Sigmoid colon (tissue), 7 donors: Measurements from ENCODE around the gene OR52I1. TPM values are rescaled to one million over a fixed set of nuclear protein-coding genes. Genes with fewer than 3 reads are reported as not detected.

ENCODE experiments used
- DNase-seq: peaks from one replicate; pipeline ENCODE4 v3.0.0-alpha.2; 2019
- H3K27ac ChIP-seq, 4 donors: fragments of 200-600 bp; sonication (generic); one replicate each; pipeline ENCODE4 v1.5.1; 2016 to 2019; ENCODE audit warnings: mild to moderate bottlenecking in 1 of 4
- H3K27me3 ChIP-seq, 3 donors: fragments of 200-600 bp; sonication (generic); one replicate each; pipeline ENCODE4 v1.5.1; 2019; ENCODE audit warnings: mild to moderate bottlenecking in 1 of 3
- H3K36me3 ChIP-seq, 4 donors: fragments of 200-600 bp; sonication (generic); one replicate each; pipeline ENCODE4 v1.5.1; 2016 to 2019
- H3K4me1 ChIP-seq, 4 donors: fragments of 200-600 bp; sonication (generic); one replicate each; pipeline ENCODE4 v1.5.1; 2017 to 2019
- H3K4me3 ChIP-seq, 4 donors: fragments of 200-600 bp; sonication (generic); one replicate each; pipeline ENCODE4 v1.5.1; 2017 to 2019; ENCODE audit warnings: mild to moderate bottlenecking in 2 of 4, moderate library complexity in 1 of 4
- H3K9me3 ChIP-seq, 4 donors: fragments of 200-600 bp in 3 of 4; sonication (generic) in 3 of 4; one replicate each; pipeline versions ENCODE4 v1.5.1 to v1.6.1; 2013 to 2019
- CTCF ChIP-seq, 4 experiments: fragments of 450-650 bp in 3 of 4; fragments of 200-600 bp in 1 of 4; IDR thresholded peaks; one replicate each; pipeline ENCODE4 v1.5.1; 2016 to 2019; ENCODE audit warnings: antibody characterized with exemption in 4 of 4, mild to moderate bottlenecking in 3 of 4, moderate library complexity in 2 of 4
- EP300 ChIP-seq, 4 donors: sonication (generic); formaldehyde crosslinking; IDR thresholded peaks; one replicate each; pipeline ENCODE4 v1.6.1; 2017; ENCODE audit warnings: antibody characterized with exemption in 4 of 4
- POLR2A ChIP-seq, 2 donors: fragments of 450-650 bp; IDR thresholded peaks; one replicate each; pipeline ENCODE4 v1.6.1; 2016; ENCODE audit warnings: antibody characterized with exemption in 2 of 2, mild to moderate bottlenecking in 2 of 2, moderate library complexity in 2 of 2
- POLR2AphosphoS5 ChIP-seq, 4 donors: sonication (generic); formaldehyde crosslinking; IDR thresholded peaks; one replicate each; pipeline ENCODE4 v1.6.1; 2017; ENCODE audit warnings: antibody characterized with exemption in 4 of 4
- WGBS, 2 donors: extraction: QIAGEN DNeasy Blood & Tissue Kit; methylation state at CpG; one replicate each; pipeline ENCODE4 v1.1.7; 2013; 5-methylcytosine and 5-hydroxymethylcytosine counted together
- intact Hi-C: fragments of 100-400 bp; cut with DNase I; formaldehyde crosslinking; loops from one replicate; pipeline ENCODE4 v1.15.1; 2023
- polyA plus RNA-seq, 3 donors: library from polyadenylated mRNA; stranded (reverse); fragments of 200-250 nt; gene quantifications; one replicate each; pipeline ENCODE4 v1.2.3, GENCODE V29; 2013
- total RNA-seq, 4 donors: library from RNA; depleted of rRNA; stranded (reverse); fragments of >200 nt; gene quantifications; one replicate each; pipeline ENCODE4 v1.1.0, GENCODE V29; 2016
- donor health status: healthy with polysubstance abuse.
- donor health status: Bipolar disorder and iron deficiency.
- donor health status: healthy.

OR52I1 gene
- total and polyA plus RNA-seq, 7 donors, result not detected

DNA sequence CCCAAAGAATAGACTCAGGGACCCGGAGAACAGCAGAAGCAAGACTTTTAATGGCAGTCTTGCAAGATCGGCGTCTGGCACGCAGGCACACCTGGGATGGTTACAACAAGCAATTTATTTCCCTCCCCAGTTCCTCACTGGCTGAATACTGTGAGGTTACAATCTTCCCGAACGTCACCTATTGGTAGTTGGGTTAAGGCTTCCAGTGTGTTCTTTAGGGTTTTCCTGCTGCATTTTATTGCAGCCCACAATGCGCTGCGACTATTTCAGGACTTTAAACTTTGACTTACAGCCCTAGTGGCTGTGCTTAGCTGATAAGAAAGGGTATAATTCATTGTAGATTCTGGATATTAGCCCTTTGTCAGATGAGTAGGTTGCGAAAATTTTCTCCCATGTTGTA lies 25.7 kb downstream of the OR52I1 start:
- intact Hi-C loops, result no loop called here
- WGBS, 2 donors, result 24 to 69% methylated on average over 9 of the region's 9 CpGs
- TF ChIP-seq POLR2A (IDR thresholded peaks at IDR 0.05) (no peak), CTCF (IDR thresholded peaks at IDR 0.05) (no peak), POLR2AphosphoS5 (IDR thresholded peaks at IDR 0.05) (no peak), EP300 (IDR thresholded peaks at IDR 0.05) (no peak)
- DNase-seq, result no peak
- no peaks in the 10 kb centered on the region for H3K27me3 ChIP-seq
- no peak overlapping the region for H3K27ac ChIP-seq
- H3K9me3 ChIP-seq, result no peaks in the 10 kb centered on the region
- no peaks in the 10 kb centered on the region for H3K4me1 ChIP-seq
- no peak overlapping the region for H3K4me3 ChIP-seq
- no peaks in the 10 kb centered on the region for H3K36me3 ChIP-seq

DNA sequence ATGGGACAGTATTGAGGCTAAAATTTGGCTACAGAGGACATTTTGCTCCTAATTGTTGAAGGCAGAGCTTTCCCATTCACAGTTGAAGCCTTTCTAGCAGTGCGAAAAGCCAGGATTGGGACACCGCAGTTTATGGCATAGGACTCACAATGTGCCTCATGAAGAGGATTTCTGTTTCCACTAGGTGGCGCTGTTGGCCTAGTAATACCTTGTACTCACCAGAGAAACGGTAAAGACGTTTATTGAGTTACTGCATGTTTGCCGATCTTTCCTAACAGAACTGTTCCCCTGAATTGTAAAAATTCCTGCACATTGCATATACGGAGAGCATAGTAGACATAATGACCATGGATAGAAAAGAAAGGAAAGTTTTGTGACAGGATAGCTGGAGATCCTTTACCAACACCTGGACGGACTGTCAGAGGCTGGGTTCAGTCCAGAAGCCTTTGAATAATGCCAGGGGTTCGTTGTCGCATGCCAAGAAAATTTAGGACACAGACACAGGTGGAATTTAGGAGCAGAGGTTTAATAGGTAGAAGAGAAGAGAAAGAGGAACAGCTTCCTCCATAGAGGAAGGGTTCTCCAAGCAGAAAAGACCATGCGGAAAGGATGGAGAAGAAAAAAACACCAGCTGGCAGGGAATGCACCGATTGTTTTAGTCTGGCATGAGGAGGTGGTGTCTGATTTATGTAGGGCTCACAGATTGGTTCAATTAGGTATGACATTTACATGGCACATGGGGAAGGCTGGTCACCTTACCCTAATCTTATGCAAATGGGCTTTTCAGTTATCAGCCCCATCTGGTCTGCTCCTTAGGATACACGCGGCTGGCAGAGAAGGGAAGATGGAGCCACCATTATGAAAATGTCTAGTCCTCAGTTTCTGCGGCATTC lies 32.6 kb downstream of the OR52I1 start:
- TF ChIP-seq POLR2AphosphoS5 (IDR thresholded peaks at IDR 0.05) (no peak), POLR2A (IDR thresholded peaks at IDR 0.05) (no peak), EP300 (IDR thresholded peaks at IDR 0.05) (no peak), CTCF (IDR thresholded peaks at IDR 0.05) (peak; percentile 15 to 75 (median 60))
- Histone ChIP-seq H3K9me3 (no peaks in the 10 kb centered on the region), H3K4me3 (no peak overlapping the region), H3K27me3 (no peaks in the 10 kb centered on the region), H3K27ac (no peak overlapping the region), H3K4me1 (no peaks in the 10 kb centered on the region), H3K36me3 (no peaks in the 10 kb centered on the region)
- intact Hi-C loops, result loop anchor here (2.0 to 5.0 kb wide), 3 partner anchors 200 to 756 kb away; partner anchors contain the start of gene OR51M1
- peak; percentile 74 for DNase-seq
- 44 to 51% methylated on average over 15 of the region's 15 CpGs for WGBS, 2 donors

GRCh38 chr11:4636136-4636535 lies 42.3 kb downstream of the OR52I1 start:
- no peaks in the 10 kb centered on the region for H3K9me3 ChIP-seq
- no peak overlapping the region for H3K27ac ChIP-seq
- H3K4me1 ChIP-seq, result peaks cover 0 to 12% (median 3%) of the 10 kb centered on the region in 4 donors
- H3K36me3 ChIP-seq, result no peaks in the 10 kb centered on the region
- intact Hi-C loops, result loop anchor here (1.0 to 5.0 kb wide), 2 partner anchors 190 to 371 kb away; no protein-coding TSS in a partner anchor
- no peak for TF ChIP-seq POLR2AphosphoS5 (IDR thresholded peaks at IDR 0.05)
- no peak for TF ChIP-seq POLR2A (IDR thresholded peaks at IDR 0.05)
- no peaks in the 10 kb centered on the region for H3K27me3 ChIP-seq
- DNase-seq, result no peak
- 56 to 82% methylated on average over 2 of the region's 2 CpGs for WGBS, 2 donors
- H3K4me3 ChIP-seq, result no peak overlapping the region

- Histone ChIP-seq H3K36me3 (no peaks in the 10 kb centered on the region), H3K27ac (no peak within 1 kb of the TSS), H3K4me3 (peak within 1 kb of the TSS in 2 of 4 donors; percentile 35), H3K27me3 (no peaks in the 10 kb centered on the region), H3K4me1 (peaks cover 0 to 12% (median 3%) of the 10 kb centered on the region in 4 donors), H3K9me3 (no peaks in the 10 kb centered on the region)
- TF ChIP-seq CTCF (IDR thresholded peaks at IDR 0.05) (peak; percentile 62 to 90 (median 85)), EP300 (IDR thresholded peaks at IDR 0.05) (no peak)
- intact Hi-C loops, result loop anchor here (1.0 to 5.0 kb wide), 2 partner anchors 189 to 370 kb away; no protein-coding TSS in a partner anchor
- peak; percentile 80 for DNase-seq
- WGBS, 2 donors, result 32 to 36% methylated on average over 21 of the region's 21 CpGs
Measured at GRCh38 chr11:4636962-4637661, 43.3 kb downstream of the OR52I1 start, which contains the start of gene OR51D1. Gene OR51D1, plus strand, starts transcription at chr11:4637477. Its CDS starts 2,314 bp downstream, at chr11:4639791.

- H3K4me1 ChIP-seq, result peaks cover 0 to 12% (median 3%) of the 10 kb centered on the region in 4 donors
- no peak for DNase-seq
- H3K9me3 ChIP-seq, result no peaks in the 10 kb centered on the region
- H3K36me3 ChIP-seq, result no peaks in the 10 kb centered on the region
- WGBS, 2 donors, result 87 to 91% methylated on average over 3 of the region's 3 CpGs
- no peak overlapping the region for H3K27ac ChIP-seq
- no peaks in the 10 kb centered on the region for H3K27me3 ChIP-seq
- H3K4me3 ChIP-seq, result no peak overlapping the region
- intact Hi-C loops, result loop anchor here (5.0 kb wide), 1 partner anchor 370 kb away; no protein-coding TSS in a partner anchor
- no peak for TF ChIP-seq POLR2AphosphoS5 (IDR thresholded peaks at IDR 0.05)
- no peak for TF ChIP-seq POLR2A (IDR thresholded peaks at IDR 0.05)
- TF ChIP-seq EP300 (IDR thresholded peaks at IDR 0.05), result no peak
- no peak for TF ChIP-seq CTCF (IDR thresholded peaks at IDR 0.05)
Measured at GRCh38 chr11:4637662-4638047, 43.8 kb downstream of the OR52I1 start.
